ENCODE data around the gene C19orf85.

The C19orf85 gene

DNA sequence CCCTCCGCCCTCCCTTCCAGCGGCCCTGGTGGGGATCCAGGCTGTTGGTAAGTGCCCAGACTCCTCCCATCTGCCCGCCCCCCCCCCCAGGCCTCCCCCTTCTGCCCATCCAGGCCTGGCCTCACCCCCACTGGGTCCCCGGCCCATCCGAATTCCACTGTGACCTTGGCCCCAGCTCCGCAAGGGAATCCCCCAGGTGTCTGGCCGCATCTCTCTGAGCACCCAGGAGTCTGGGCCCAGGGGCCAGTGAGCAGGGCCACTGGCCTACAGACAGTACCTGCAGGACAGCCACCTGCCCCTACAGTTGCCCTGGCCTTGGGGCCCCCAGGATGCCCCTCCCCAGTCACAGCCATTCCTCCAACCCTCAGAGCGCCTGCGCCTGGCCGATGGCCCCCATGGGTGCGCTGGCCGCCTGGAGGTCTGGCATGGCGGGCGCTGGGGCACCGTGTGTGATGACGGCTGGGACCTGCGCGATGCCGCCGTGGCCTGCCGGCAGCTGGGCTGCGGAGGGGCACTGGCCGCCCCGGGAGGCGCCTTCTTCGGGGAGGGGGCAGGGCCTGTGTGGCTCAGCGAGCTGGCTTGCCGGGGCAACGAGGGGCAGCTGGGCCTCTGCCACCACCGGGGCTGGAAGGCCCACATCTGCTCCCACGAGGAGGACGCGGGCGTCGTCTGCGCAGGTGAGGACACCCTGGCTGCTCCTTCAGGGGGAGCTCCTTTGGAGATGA is 24.6 kb upstream of the C19orf85 start:
- no peak for DNase-seq

DNA sequence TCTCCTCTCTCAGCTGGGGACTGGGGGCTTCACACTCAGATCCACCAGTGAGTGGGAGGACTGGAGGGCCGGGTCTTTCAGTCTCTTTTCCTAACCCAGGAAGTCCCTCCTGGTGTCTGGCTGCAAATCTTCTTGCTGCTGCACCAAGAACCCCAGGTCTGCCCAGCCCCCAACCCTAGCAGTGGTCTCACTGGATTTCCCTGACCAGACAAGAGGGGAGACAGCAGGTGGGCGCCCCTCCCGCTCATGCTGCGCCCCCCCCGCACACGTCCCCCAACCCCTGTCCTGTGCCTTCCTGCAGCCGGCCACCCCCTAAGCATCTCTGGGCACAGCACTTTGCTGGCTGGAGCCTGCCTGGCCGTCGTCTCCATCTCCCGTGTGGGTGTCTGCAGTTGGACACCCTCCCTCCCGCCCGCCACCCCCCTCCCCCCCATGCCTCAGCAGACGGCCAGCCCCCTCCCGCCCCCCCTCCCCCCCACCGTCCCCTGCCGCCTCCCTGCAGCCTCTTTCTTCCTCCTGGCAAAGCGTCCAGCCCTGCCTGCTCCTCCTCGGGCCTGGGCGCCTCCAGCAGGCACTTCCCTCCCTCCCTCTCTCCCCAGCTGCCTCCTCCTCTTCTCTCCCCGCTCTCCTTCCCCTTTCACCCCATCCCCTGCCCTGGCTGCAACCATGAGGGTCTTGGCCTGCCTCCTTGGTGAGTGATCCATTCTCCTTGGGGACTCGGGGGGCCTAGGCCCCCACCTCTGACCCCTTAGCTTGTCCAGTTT is 23.6 kb upstream of the C19orf85 start, which contains the start of gene SSC5D:
Gene SSC5D, plus strand, starts transcription at position 513 of the 764 bp plus-strand sequence. Its CDS starts 154 bp downstream, at position 667.
- no peak for DNase-seq

DNA sequence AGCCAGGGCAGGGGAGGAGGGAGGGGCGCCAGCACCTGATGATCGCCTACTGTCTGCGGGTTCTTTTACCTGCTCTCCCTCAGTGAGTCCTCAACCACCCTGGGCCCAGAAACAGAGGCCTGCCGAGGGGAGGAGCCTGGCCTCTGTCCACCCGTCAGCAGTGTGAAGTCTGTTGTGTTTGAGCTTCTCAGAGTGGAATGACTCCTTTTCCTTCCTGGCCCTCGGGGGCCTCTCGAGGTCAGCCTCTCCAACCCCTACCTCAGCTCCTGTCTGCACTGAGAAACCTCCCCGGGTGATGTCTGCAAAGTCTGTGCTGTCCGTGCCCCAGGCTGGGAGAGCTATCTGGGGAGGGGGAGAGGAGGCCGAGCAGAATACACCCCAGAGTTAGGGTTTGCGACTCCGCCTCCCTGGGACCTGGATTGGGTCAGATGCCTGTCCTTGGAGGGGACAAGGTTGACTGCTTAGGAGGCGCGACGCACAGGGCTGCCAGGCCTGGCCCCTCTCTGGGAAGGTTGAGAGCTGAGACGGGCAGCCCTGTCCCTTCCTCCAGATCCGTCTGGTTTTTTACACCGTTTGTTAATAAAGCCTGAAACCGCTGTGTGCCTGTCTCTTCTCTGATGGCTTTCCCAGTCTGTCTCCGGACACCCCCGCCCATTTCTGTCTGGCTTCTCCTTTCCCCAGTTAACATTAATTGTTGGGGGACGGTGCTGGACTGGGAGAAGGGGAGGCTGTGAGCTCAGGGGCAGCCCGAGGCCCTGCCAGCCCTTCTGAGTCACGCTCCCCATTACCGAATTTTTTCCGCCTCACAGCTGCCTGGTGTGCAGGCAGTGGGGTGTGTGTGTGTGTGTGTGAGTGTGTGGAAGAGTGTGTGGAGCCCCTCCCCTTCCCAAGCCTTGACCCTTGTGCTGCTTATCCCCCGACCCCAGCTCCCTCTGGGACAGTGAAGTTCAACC is 22.7 kb upstream of the C19orf85 start:
- no peak for DNase-seq

DNA sequence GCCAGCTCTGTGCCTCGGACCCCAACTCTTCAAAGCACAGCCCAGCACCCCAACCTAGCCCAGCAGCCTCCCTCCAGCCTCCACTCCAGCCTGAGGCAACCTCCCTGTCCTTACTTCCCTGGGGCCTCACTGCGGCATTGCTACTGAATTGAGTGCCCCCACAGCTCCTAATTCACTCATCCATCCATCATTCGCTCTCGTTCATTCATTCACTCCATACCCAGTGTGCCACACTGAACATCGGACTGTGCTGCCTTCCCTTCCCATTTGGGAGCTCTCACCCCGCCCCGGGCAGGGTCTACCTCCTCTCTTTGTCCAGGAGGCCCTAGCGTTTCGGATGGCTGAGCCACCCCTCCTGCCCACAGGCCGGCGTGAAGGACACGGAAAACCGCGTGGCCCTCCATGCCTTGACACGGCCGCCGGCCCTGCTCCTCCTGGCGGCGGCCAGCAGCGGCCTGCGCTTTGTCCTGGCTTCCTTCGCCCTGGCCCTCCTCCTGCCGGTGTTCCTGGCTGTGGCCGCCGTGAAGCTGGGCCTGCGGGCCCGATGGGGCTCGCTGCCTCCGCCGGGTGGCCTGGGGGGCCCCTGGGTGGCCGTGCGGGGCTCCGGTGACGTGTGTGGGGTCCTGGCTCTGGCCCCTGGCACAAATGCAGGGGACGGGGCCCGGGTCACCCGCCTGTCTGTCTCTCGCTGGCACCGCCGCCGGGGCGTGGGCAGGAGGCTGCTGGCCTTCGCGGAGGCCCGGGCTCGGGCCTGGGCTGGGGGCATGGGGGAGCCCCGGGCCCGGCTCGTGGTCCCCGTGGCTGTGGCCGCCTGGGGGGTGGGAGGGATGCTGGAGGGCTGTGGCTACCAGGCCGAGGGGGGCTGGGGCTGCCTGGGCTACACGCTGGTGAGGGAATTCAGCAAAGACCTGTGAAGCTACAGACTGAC is 21.8 kb upstream of the C19orf85 start:
- no peak for DNase-seq

DNA sequence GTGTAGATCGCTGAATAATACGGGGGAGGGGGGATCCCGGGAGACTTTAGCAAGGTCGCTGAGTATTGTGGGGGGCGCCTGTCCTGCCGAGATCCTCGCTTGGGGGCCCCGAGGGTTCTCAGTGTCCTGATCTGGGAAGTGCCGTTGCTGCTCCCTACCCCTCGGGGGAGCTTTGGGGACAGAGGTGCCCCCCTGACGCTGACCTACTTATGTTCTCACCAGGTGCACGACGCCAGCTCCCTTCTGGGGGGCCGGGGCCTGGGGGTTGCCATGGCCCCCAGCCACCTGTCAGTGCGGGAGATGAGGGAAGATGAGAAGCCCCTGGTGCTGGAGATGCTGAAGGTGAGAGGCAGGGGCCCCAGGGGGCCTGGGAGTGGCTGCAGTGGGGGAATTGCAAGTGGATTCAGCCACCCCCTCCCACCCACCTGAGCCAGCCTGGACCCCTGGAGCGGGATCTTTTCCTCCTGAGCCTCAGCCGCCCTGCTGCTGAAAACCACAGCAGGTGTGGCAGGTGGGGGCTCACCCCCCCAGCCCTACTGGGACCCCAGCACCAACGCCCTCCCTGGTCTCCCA is 21.0 kb upstream of the C19orf85 start:
- DNase-seq = no peak

DNA sequence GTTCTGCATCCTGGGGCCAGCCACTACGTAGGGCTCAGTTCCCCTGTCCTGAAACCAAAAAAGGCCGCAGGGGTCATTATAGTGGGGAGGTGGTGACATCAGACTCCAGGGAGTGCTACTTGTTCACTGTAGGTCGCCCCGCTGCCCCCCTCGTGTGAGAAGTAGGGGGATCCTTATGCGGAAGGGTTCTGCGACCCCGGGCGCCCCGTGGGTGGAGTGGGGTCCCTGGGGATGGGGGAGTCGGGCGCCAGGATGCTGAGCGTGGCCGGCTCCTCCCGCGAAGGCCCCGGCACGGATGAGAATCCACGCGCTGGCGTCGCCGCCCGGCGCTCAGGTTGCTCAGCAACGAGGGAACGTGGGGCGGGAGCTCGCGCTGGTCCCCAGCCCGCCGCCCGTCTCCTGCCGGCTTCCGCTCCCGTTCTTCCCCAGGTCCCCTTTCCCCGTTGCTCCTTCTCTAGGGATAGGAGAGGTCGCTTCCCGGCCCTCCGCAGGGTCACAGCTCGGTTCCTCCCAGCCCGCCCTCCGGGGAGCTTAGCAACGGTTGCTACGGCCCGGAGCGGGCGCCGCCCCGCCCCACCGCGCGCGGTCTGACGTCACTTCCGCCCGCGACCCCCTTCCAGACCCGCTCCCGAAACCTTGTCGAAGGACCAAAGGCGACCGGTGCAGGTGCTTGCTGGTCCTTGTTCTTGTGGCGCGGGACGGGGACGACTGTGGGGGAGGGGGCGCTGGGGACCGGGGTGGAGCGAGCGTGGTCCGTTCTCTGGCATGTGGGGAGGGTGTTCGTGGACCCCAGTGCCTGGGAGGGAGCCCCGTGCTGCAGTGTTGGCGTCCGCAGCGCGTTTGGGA is 20.3 kb upstream of the C19orf85 start, which contains the start of gene NAT14:
Gene NAT14, plus strand, starts transcription at position 596 of the 846 bp plus-strand sequence. CDS start 521 bp downstream, outside the sequence.
- peak; percentile 19 to 44 for DNase-seq

DNA sequence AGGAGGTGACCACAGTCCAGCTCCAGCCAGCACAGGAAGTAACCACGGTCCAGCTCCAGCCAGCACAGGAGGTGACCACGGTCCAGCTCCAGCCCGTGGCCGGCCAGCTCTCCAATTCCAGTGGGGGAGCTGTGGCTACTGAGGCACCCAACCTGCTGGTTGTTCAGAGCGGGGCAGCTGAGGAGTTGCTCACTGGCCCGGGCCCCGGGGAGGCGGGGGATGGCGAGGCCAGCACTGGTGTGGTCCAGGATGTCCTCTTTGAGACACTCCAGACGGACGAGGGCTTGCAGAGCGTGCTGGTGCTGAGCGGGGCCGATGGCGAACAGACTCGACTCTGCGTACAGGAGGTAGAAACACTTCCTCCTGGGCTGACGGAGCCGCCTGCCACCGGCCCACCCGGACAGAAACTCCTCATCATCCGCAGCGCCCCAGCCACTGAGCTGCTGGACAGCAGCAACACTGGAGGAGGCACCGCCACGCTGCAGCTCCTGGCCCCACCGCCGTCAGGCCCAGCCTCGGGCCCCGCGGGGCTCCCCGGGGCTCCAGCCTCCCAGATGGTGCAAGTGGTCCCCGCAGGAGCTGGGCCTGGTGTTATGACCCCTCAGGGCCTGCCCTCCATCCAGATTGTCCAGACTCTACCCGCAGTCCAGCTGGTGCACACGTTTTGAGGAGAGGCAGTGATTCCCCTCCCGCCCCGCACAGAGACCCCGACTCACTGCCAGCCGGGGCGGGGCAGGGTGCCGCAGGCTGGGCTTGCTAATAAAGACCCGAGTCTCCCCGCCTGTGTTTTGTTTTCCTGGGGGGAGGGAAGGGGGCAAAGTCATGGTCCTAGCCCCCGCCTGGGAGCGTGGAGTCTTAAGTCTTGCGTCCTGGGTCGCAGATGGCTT is 19.4 kb upstream of the C19orf85 start:
- DNase-seq = no peak

DNA sequence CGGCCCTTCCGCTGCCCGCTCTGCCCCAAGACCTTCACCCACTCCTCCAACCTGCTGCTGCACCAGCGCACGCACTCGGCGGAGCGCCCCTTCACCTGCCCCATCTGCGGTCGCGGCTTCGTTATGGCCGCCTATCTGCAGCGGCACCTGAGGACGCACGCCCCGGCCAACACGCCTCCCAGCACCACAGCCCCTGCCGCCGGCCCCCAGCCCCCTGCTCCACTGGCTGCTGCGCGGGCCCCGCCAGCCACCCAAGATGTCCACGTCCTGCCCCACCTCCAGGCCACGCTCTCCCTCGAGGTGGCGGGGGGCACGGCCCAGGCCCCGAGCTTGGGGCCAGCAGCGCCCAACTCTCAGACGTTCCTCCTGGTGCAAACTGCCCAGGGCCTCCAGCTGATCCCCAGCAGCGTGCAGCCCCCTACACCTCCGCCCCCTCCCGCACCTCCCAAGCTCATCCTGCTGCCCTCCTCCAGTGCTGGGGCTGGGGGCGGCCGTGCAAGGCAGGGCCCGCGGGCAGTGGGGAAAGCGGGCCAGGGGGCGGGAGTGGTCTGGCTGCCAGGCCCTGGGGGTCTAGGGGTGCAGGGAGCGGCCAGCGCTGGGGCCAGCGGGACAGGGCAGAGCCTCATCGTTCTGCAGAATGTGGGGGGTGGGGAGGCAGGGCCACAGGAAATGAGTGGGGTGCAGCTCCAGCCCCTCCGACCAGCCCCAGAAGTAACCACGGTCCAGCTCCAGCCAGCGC is 18.6 kb upstream of the C19orf85 start:
- no peak for DNase-seq

DNA sequence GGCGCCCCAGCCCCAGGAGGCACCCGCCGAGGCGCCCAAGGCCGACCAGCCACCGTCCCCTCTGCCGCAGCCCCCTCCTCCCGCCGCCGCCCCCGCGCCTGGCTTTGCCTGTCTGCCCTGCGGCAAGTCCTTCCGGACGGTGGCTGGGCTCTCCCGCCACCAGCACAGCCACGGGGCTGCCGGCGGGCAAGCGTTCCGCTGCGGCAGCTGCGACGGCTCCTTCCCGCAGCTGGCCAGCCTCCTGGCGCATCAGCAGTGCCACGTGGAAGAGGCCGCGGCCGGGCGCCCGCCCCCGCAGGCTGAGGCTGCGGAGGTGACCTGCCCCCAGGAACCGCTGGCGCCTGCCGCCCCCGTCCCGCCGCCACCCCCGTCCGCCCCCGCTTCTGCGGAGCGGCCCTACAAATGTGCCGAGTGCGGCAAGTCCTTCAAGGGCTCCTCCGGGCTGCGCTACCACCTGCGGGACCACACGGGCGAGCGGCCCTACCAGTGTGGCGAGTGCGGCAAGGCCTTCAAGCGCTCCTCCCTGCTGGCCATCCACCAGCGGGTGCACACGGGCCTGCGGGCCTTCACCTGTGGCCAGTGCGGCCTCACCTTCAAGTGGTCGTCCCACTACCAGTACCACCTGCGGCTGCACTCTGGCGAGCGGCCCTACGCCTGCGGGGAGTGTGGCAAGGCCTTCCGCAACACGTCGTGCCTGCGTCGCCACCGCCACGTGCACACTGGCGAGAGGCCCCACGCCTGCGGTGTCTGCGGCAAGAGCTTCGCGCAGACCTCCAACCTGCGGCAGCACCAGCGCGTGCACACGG is 17.8 kb upstream of the C19orf85 start:
- no peak for DNase-seq

DNA sequence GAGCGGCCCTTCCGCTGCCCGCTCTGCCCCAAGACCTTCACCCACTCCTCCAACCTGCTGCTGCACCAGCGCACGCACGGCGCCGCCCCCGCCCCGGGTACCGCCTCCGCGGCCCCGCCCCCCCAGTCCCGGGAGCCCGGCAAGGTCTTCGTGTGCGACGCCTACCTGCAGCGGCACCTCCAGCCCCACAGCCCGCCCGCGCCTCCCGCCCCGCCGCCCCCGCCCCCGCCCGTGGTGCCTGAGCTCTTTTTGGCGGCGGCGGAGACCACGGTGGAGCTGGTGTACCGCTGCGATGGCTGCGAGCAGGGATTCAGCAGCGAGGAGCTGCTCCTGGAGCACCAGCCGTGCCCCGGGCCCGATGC is 17.2 kb upstream of the C19orf85 start:
- no peak for DNase-seq

DNA sequence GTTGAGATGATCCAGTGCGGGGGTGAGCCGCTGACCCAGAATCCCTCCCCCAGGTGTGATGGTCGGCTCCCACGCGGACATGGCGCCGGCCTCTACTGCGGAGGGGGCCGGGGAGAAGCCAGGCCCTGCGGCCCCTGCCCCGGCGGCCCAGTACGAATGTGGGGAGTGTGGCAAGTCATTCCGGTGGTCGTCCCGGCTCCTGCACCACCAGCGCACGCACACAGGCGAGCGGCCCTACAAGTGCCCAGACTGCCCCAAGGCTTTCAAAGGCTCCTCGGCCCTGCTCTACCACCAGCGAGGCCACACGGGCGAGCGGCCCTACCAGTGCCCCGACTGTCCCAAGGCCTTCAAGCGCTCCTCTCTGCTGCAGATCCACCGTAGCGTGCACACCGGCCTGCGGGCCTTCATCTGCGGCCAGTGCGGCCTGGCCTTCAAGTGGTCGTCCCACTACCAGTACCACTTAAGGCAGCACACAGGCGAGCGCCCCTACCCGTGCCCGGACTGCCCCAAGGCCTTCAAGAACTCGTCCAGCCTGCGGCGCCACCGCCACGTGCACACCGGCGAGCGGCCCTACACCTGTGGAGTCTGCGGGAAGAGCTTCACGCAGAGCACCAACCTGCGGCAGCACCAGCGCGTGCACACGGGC is 16.7 kb upstream of the C19orf85 start:
- no peak for DNase-seq

DNA sequence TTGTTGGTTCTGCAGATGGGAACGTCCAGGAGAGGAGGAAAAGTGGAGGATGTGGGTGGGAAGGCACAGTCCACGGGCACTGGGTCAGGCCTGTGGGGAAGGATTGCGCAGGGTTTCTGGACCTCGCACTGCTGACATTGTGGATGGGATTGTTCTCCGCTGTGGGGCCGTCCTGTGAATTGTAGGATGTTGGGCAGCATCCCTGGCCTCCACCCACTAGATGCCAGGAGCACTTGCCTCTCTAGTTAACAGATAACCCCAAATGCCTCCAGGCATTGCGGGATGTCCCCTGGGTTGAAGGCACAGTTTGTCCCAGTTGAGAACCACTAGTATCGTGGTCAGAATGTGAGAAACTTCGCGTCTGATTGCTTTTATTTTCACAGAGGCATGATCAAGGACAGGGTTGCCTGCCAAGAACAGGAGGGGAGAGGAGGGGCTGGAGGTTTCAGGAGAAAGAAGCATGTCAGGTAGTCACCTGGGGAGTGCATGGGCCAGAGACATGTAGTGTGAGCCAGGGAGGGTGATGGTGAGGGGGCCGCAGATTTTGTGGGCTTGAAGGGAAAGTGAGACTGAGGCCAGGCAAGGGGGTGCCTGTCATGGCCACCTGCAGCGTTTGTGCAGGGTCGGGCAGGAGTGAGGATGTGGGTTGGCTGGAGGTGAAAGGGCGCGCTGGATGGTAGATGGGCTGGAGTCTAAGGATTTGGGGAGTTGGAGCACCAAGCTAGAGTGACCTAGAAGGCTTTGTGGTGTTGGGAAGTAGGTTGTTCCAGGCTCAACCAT is 15.1 kb upstream of the C19orf85 start:
- DNase-seq = no peak

DNA sequence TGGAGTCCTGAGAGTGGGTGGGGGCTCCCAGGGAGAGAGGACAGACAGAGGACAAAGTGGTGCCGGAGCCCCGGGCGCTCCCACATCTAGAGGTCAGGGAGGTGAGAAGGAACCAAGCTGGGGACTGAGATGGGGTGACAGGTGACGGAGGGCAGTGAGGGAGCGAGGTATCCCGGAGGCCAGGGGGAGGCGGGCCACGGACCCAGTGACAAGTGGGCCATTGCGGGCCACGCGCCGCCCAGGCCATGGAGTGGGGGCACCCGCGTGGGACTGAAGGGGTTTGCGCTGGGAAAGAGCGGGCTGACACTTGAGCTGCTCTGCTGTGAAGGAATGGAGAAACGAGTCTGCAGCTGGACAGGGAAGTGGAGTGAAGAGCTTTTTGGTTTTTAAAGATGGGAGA is 14.5 kb upstream of the C19orf85 start:
- DNase-seq = no peak

DNA sequence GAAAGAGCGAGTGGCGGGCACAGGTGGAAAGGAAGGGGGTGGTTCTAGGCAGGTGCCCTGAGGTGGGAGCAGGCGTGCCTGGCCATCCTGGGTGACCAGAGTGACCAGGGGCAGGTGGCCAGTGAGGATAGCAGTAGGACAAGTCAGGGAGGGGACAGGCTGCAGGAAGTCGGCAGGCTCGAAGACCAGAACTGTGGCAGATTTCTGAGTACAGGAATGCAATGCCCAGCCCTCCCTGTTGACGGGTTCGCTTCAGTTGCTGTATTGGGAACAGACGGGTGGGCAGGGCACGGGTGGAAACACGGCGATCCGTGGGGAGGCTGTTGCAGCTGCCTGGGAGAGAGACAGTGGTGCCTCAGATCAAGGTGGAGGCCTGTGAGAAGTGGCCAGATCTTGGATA is 13.8 kb upstream of the C19orf85 start:
- DNase-seq = no peak

DNA sequence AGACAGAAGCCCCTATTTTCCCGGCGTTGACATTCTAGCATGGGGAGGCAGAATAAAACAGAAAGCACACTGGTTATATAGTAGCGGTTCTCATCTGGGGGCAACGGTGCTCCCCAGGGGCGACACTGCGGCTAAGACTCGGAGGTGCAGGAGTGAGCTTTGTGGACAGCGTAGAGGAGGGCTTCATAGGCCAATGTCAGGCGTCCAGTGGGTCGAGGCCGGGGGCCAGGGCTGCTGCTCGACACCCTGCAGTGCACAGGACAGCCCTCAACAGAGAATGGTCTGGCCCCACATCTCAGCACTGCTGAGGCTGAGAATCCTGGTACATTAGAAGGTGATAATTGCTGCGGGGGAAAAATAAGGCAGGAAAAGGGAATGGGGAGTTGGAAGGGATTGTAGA is 13.4 kb upstream of the C19orf85 start:
- DNase-seq = no peak

DNA sequence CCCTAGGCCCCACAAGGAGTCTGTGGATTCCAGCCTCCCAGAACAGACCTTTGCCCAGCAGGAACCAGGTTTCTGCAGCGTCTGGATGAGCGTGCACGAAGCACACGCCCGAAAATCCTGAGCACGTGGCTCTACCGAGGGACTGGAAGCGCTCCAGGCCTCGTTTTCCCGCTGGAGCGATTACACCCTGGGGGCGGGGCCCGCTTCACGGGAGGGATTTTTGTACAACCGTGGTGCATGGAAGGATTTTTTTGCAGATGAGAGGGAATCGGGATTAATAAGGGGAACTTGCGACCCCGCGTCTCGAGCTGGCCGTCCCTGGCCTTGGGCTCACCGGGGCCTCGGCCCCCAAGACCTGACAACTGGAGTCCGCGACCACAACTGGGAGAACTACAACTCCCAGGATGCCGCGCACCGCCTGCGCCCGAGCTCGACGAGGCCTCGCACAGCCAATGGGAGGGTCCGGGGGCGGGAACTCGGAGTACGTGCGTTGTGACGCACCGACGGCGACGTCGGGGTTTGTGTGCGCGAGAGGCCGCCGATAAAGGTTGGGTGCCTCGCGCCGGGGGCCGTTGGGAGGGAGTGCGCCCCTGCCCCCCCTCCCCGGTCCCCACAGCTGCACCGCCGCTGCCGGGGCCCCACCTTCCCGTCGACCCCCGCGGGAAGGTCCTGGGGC is 11.7 kb upstream of the C19orf85 start, which contains the start of gene ZNF628:
Gene ZNF628, plus strand, starts transcription at position 518 of the 676 bp plus-strand sequence. CDS start 3,294 bp downstream, outside the sequence.
- peak; percentile 79 to 89 for DNase-seq

Measured in SW 1271 (cell line).